ENCODE results near the gene PIK3R6.

PIK3R6 gene

GRCh38 chr17:8832711-8833352 is 34.6 kb downstream of the PIK3R6 start:
- ChIA-PET CTCF (interaction anchor here (0.9 to 2.2 kb wide), 13 partner anchors 8 to 163 kb away, joined by 3 to 13 read pairs (median 5); partner anchors contain the start of genes MFSD6L and PIK3R6), POLR2A (no interaction called here)
- DNase-seq (ENCODE audit: extremely low spot score): no peak
- TF ChIP-seq CTCF (IDR thresholded peaks at IDR 0.05; ENCODE audit: control extremely low read depth, extremely low read depth, low read depth, missing control alignments): peak; percentile 37

GRCh38 chr17:8831234-8831849 is 36.1 kb downstream of the PIK3R6 start:
- CTCF ChIA-PET: interaction anchor here (1.5 to 2.2 kb wide), 3 partner anchors 10 to 19 kb away, joined by 3 to 13 read pairs (median 10); no protein-coding TSS in a partner anchor
- POLR2A ChIA-PET: no interaction called here
- no peak for DNase-seq (ENCODE audit: extremely low spot score)
- TF ChIP-seq CTCF (IDR thresholded peaks at IDR 0.05; ENCODE audit: control extremely low read depth, extremely low read depth, low read depth, missing control alignments): no peak

GRCh38 chr17:8830141-8830540 is 37.3 kb downstream of the PIK3R6 start:
- ChIA-PET CTCF (interaction anchor here (0.9 to 1.6 kb wide), 4 partner anchors 9 to 168 kb away, joined by 3 to 4 read pairs (median 3); no protein-coding TSS in a partner anchor), POLR2A (interaction anchor here (0.8 to 1.0 kb wide), 2 partner anchors 23 to 64 kb away, joined by 3 read pairs; no protein-coding TSS in a partner anchor)
- TF ChIP-seq CTCF (IDR thresholded peaks at IDR 0.05; ENCODE audit: control extremely low read depth, extremely low read depth, low read depth, missing control alignments): no peak
- DNase-seq (ENCODE audit: extremely low spot score): no peak

- TF ChIP-seq CTCF (IDR thresholded peaks at IDR 0.05; ENCODE audit: control extremely low read depth, extremely low read depth, low read depth, missing control alignments): no peak
- ChIA-PET POLR2A (interaction anchor here (0.8 to 1.0 kb wide), 2 partner anchors 22 to 65 kb away, joined by 3 read pairs; no protein-coding TSS in a partner anchor), CTCF (interaction anchor here (0.9 to 1.6 kb wide), 4 partner anchors 8 to 169 kb away, joined by 3 to 4 read pairs (median 3); no protein-coding TSS in a partner anchor)
- no peak for DNase-seq (ENCODE audit: extremely low spot score)
Observed at GRCh38 chr17:8829036-8829941, 38.2 kb downstream of the PIK3R6 start.

- TF ChIP-seq CTCF (IDR thresholded peaks at IDR 0.05; ENCODE audit: control extremely low read depth, extremely low read depth, low read depth, missing control alignments): no peak
- DNase-seq (ENCODE audit: extremely low spot score): no peak
- CTCF ChIA-PET: no interaction called here
- POLR2A ChIA-PET: no interaction called here
Observed at GRCh38 chr17:8828517-8828875, 39.0 kb downstream of the PIK3R6 start.

GRCh38 chr17:8826808-8827435 is 40.6 kb downstream of the PIK3R6 start:
- DNase-seq (ENCODE audit: extremely low spot score): no peak
- ChIA-PET POLR2A (interaction anchor here (0.6 kb wide), 1 partner anchor 474 kb away, joined by 3 read pairs; no protein-coding TSS in a partner anchor), CTCF (no interaction called here)
- TF ChIP-seq CTCF (IDR thresholded peaks at IDR 0.05; ENCODE audit: control extremely low read depth, extremely low read depth, low read depth, missing control alignments): no peak

All from GM10248 (cell line).